ENCODE results near the gene CC2D1B. TPM values are rescaled to one million over a fixed set of nuclear protein-coding genes. Genes with fewer than 3 reads are reported as not detected.
A peak's percentile ranks its signal among the peaks of the same experiment; 100 is the strongest.
"Not testable (repeated sequence)": the region's sequence is repeated elsewhere in the genome, so short reads cannot be mapped to it uniquely, and the experiment has no call there.

The CC2D1B gene, protein sequence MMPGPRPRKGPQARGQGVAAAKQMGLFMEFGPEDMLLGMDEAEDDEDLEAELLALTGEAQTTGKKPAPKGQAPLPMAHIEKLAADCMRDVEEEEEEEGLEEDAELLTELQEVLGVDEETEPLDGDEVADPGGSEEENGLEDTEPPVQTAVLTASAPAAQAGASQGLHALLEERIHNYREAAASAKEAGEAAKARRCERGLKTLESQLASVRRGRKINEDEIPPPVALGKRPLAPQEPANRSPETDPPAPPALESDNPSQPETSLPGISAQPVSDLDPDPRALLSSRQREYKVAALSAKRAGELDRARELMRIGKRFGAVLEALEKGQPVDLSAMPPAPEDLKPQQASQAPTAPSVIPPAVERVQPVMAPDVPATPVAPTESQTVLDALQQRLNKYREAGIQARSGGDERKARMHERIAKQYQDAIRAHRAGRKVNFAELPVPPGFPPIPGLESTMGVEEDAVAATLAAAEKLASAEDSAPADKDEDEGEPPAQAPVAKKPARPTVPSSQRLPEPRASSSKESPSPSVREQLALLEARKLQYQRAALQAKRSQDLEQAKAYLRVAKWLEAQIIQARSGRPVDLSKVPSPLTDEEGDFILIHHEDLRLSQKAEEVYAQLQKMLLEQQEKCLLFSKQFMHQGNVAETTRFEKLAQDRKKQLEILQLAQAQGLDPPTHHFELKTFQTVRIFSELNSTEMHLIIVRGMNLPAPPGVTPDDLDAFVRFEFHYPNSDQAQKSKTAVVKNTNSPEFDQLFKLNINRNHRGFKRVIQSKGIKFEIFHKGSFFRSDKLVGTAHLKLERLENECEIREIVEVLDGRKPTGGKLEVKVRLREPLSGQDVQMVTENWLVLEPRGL
- 32.9 TPM for total RNA-seq
- long read RNA-seq, partial matches to known transcripts: 11 of 20 reads
- long read RNA-seq, other reads (novel, unspliced or antisense): 8 of 20 reads

DNA sequence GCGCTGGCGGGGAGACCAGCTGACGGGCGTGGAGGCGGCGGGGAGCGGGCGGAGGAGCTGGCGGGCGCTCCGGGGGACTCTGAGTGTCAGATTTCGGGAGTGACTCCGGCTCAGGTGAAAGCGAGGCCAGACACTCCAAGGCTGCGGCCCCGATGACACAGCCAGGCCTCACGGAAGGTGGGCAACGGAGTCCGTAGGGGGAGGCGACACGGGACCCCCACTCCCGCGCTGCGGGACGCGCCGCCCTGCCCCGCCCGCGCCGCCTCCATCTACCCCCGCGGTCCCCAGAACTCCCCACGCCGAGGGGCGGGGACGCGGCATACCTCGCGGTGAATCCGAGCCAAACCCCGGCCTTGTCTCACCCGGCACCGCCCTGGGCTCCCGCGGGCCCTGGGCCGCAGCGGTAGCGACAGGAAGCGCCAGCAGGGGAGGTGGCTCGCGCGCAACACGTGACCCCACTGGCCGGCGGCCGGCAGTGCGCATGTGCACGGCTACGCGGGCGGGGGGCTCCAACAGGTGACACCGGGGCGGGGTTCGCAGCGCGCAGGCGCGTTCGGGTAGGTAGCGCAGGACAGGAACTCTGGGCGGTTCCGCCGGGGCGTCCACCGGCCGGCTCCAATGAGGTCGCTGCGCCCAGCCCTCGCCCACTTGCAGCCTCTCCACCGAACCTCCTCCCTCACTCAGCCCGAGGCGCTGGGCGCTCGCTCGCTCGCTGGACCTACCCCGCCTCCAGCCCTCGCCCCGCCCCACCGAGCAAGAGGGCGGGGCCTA lies at the start of gene CC2D1B:
TSS of gene CC2D1B (minus strand) at position 460 of the 771 bp plus-strand sequence. CDS start 1,585 bp downstream, outside the sequence.
- DNase-seq (ENCODE audit: low spot score): peak; percentile 100

DNA sequence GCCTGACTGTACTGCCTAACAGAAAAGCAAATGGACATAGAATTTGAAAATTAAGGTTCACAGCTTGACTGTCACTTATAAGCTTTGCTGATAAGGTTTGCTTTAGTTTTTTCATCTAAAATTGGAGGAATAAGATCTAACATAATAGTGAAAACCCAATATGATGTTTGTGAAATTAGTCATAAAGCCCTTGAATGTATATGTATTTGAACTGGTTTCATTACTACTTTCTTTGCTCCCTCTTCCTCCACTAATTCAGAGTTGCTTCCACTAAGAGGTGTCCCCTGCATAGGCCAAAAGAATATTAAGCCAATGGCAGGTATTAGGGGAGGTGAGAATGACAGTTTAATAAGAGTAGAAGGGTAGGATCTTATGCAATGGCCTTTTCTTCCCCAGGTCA lies 48.9 kb upstream of the CC2D1B start:
- DNase-seq (ENCODE audit: low spot score): no peak

DNA sequence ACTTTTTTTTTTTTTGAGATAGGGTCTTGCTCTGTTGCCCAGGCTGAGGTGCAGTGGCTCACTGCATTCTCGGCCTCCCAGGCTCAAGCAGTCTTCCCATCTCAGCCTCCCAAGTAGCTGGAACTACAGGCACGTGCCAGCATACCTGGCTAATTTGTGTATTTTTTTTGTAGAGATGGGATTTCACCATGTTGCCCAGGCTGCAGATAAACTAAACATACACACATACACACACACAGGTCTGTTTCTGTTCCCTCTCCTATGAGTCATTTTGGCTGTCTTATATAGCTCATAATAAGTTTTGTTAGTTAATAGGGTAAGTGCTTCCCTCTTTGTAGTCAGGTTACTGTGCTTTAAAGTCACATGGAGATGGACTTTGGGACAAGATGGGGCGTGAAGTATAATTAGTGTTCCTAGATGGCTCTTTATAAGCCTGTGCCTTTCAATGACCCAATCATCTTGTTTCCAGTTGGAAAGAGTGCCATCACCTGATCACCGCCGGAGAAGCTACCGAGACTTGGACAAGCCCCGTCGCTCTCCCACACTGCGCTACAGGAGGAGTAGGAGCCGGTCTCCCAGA lies 47.5 kb upstream of the CC2D1B start:
- no peak for DNase-seq (ENCODE audit: low spot score)

DNA sequence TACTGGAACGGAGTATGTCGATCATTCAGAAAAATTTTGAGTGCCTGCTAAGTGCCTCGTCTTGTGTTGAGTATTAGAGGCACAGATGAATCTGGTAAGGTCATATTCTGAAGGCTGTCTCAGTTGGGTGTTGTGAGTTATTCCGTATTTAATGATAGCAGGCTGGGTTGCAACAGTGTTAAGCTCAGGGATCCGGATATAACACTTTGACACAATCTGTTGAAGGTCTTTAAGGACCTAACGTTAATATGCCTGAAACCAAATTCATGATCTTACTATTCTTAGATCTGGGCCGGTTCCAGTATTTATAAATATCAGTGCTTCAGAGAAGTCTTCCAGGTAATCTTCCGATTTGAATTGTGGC lies 39.0 kb upstream of the CC2D1B start:
- DNase-seq (ENCODE audit: low spot score): no peak

DNA sequence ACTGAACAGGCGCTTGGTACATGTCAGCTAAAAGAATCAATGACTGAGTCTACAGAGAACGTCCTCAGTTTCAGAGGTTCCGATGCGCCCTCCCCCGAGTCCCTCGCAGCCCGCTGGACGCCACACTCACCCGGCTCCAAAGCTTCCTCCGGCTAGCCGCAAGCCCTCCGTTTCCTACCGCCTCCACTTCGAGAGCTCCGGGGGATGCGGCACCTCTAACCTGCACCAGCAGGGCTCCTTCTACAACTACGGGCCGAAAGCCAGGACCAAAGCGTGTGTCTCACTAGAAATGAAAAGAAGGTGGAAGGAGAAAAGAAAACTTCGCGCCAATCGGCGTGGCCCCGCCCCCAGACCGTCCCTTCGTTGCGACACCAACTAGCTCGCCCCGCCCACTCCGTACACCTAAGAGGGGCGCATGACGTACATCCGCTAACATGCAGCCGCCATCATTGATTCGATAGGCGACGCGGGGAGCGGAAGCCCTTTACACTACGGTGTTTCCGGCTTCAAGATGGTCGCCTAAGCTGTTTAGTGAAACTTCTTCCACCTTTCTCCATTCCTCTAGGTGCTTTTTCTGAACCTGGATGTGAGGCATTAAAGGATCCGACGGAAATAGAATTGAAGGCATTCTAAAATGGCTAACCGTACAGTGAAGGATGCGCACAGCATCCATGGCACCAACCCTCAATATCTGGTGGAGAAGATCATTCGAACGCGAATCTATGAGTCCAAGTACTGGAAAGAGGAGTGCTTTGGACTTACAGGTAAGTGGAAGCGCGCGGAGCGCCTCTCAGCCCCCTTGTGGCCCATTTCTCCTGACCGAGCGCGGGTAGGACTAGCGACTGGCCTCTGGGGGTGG lies 38.3 kb upstream of the CC2D1B start, which contains the start of the genes ORC1 and PRPF38A:
TSS of gene ORC1 (minus strand) at position 308 of the 859 bp plus-strand sequence. CDS start 2,200 bp downstream, outside the sequence.
TSS of gene PRPF38A (plus strand) at position 487 of the 859 bp plus-strand sequence. CDS start at position 635, 148 bp downstream.
- DNase-seq (ENCODE audit: low spot score): peak; percentile 98

DNA sequence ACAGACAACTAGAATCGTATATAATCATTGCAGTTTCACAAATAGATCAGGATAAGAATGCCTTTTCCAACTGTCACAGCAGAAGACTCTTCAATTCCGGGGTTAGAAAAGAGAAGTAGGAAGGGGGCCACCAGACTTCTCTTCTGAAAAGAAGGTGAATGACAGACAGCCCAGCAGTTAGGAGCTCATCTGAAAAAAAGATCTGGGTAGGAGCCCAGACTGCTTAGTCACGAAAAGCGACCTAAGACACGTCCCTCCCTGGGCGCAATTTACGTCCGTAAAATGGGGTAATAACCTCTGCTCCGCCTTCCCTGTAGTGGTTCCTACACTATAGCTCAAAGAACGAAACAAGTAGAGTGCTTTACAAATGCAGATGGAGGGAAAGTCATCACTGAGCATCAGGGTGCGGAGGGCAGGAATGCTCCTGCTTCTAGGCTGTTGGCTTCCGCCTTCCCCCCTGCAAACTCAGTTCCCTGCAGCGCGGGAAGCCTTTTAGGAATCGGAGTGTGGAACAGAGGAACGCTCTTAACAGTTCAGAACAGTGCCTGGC lies 37.6 kb upstream of the CC2D1B start:
- no peak for DNase-seq (ENCODE audit: low spot score)

DNA sequence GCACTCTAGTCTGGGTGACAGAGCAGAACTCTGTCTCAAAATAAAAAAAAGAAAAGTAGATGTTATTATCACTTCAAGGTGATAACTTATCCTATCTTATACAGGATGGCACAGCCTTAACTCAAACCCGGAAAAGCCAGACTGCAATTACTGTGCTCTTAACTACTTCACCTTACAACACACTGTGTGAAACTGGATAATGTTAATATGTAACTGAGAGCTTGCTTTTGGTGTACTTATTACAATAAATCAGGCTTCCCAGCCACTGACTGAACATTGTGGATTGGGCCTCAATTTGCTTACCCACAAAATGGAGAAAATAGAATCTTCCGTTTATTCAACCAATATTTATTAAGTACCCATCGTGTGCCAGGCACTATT lies 36.8 kb upstream of the CC2D1B start:
- no peak for DNase-seq (ENCODE audit: low spot score)

DNA sequence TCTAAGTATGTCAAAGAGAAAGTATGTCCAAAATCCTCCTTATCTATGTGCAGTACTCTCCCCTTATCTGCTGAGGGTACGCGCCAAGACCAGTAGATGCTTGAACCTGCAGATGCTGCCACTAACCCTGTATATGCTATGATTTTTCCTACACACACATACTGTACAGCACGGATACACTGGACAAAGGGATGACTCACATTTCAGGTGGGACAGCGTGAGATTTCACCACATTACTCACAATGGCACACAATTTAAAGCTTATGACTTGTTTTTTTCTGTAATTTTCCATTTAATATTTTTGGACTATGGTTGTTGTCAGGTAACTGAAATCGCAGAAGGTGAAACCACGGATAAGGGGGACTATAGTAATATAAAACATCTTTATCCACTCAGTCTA lies 34.1 kb upstream of the CC2D1B start:
- no peak for DNase-seq (ENCODE audit: low spot score)

DNA sequence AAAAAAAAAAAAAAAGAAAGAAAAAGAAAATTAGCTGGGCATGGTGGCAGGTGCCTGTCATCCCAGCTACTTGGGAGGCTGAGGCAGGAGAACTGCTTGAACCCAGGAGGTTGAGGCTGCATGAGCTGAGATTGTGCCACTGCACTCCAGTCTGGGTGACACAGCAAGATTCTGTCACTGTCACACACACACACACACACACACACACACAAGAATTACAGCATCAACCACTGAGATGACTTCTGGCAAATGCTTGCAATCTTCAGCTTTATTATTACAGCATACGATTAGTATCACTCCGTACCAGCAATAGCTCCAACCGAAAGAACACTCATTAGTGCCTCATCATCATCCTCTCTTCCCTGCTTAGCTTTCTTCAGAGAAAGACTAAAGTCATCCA lies 33.6 kb upstream of the CC2D1B start:
- no peak for DNase-seq (ENCODE audit: low spot score)

DNA sequence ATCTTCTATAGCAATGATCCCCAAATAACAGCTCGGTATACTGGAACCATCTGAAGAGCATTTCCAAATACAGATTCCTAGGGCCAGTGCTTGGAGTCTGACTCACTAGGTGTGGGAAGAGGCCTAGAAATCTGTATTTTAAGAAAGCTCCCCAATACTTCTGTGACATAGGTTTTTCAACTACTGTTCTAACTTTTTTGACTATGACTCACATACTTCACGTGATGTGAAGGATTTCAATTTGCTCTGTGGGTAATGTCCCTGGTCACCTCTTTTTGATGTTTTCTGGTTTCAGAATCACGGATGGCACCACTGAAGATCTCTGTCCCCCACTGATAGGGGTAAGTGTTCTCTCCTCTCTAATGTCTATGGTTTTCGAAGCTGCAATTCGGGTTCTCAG lies 27.2 kb upstream of the CC2D1B start:
- DNase-seq (ENCODE audit: low spot score): no peak

DNA sequence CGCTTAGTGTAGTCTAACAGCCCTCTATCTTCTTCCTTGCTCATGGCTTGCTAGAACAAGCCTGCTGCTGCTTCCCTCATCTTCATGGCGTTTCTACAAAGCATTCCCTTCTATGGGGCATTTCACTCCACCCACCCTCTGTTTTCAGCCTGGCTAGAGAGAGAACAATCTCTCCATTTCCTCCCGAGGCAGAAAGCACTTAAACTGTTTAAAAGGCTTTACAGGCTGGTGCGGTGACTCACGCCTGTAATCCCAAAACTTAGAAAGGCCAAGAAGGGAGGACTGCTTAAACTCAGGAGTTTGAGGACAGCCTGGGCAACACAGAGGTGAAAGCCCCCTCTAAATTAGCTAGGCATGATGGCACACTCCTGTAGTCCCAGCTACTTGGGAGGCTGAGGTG lies 20.5 kb upstream of the CC2D1B start:
- DNase-seq (ENCODE audit: low spot score): no peak

DNA sequence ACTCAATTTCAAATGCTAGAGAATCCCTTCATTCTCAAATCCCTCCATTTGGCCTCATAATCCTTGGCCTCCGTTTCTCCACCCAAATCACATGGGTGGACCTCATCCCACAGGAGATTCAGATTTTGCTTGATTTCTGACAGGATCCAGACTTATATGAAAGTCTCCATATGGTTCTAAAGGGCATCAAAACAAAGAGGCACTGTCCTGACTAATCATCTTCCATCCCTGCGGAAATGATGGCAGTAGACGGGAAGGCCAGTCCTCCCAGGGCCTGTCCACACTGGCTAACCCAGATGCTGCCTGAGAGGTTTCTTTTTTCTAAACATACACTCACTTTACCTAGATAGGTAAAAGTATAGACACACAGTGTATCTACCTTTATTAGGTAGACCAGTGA lies 19.4 kb upstream of the CC2D1B start:
- no peak for DNase-seq (ENCODE audit: low spot score)

DNA sequence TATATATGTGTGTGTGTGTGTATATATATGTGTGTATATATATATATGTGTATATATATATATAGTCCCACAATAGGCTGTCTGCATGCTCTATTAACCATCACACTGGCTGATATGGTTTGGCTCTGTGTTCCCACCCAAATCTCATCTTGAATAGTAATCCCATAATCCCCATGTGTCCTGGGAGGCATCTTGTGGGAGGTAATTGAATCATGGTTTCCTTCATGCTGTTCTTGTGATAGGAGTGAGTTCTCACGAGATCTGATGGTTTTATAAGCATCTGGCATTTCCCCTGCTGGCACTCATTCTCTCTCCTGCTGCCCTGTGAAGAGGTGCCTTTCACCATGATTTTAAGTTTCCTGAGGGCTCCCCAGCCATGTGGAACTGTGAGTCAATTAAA lies 3.8 kb upstream of the CC2D1B start:
- DNase-seq (ENCODE audit: low spot score): not testable (repeated sequence)

DNA sequence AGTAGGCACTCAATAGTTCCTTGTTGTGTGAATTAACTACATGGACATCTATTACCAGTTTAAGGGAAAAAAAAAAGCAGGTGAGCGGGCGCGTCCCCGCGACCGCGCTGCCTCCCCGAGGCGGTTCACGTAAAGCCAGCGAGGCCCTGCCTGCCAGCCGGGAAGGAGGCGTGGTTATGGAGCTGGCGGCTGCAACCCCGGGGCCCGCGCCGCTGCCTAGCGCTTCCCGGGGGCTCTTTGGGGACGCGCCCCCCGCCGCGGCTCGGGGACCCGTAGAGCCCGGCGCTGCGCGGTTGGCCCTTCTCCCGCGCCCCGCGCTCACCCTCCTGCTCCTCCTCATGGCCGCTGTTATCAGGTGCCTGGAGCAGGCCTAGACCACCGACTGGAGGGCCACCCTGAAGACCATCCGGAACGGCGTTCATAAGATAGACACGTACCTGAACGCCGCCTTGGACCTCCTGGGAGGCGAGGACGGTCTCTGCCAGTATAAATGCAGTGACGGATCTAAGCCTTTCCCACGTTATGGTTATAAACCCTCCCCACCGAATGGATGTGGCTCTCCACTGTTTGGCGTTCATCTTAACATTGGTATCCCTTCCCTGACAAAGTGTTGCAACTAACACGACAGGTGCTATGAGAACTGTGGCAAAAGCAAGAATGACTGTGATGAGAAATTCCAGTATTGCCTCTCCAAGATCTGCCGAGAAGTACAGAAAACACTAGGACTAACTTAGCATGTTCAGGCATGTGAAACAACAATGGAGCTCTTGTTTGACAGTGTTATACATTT lies 2.6 kb upstream of the CC2D1B start:
- DNase-seq (ENCODE audit: low spot score): no peak

DNA sequence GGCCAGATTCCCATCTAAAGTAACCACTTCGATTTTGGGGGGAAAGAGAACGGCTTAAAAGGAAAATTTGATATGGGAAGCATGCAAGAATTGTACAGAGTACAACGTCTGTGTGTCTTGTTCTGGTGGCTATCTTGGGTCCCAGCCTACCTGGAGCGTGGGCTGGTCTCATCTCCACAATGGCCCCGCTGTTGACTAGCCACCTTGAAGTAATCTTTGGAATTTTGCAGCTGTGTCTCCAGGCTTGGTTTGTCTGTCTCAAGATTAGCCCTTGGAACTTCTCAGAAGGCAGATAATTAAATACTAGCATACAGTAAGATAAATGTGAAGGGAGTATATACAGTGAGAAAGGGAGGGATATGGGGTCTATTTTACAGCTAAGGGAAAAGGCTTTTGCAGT lies 1.3 kb upstream of the CC2D1B start:
- no peak for DNase-seq (ENCODE audit: low spot score)

DNA sequence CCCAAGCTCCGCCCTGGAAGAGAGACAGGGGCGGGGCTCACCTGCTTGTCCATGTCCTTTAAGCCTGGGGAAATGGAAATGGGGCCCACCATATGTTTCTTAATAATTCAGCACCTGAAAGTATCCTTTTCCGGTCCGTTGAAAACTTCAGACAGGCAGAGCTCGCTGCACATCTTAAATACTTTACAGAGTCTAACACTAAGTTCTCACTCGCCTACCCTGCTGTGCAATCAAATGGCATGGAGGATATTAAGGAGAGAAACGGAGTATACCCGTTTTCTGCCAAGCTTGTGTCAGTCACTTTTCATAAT lies 467 bp upstream of the CC2D1B start:
- no peak for DNase-seq (ENCODE audit: low spot score)

DNA sequence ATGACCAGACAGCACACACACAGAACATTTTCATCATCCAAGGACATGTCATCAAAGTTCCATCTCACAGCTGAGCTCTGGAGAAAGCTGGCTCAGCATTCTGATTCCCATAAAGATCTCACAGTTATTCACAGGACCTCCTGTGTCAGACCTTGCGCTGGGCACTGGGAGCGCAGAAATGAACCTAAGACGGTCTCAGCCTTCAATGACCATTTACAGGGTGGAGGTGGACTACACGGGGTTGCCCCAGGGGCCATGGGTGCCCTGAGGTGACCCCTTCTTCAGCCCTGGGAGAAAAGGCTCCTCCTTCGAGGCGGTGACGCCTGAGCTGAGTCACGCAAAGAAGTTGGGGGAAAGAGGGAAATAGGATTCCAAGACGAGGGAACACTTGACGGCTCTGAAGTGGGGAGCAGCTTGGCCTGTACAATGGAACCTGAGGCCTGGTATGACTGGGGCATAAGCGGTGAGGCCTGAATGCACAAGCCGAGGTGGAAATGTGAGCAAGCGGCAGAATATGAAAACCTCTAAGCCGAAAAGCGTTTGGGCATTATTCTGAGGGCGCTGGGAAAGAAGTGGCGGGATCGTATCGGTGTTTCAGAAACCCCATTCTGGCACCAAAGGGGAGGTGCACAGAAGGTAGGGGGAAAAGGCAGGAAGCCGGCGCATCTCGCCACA lies 797 bp downstream of the CC2D1B start:
- DNase-seq (ENCODE audit: low spot score): no peak

DNA sequence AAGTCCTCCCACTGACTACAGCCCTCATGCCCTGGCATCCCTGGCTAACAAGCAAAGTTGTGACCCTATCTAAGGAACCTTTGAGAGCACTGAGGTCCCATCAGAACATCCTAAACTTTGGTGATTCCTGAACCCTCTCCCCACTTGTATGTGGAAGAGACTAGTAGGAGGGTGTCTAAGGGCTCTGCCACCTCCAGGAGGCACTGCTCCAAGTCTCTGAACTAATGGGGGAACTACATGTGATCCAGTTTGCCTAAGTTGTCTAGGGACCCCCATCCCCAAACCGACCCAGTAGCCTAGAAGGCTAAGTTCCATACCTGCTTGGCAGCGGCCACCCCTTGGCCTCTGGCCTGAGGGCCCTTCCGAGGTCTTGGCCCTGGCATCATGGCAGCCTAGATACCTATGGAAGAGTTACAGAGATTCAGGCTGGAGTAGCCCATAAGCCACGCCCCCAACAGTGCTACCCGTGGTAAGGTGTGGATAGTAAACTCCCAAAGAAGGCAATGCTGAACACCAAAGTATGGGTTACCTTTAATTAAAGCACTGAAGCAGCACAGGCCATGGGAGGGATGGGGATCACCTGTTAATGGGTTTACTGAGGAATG lies 1.7 kb downstream of the CC2D1B start:
- no peak for DNase-seq (ENCODE audit: low spot score)
